GM12874 (cell line): Measurements from ENCODE around the gene ZFP14.

ENCODE experiments used
- TF ChIP-seq, protein P1 (sequence below): IDR thresholded peaks from 2 replicates; pipeline ENCODE4 v1.5.1; 2011; ENCODE audit warnings: low read depth, mild to moderate bottlenecking, control low read depth, low read length, moderate library complexity; ENCODE audit not compliant: insufficient read depth

The ZFP14 gene

GRCh38 chr19:36409841-36410240 is 30.8 kb upstream of the ZFP14 start:
- TF ChIP-seq, protein P1, sequence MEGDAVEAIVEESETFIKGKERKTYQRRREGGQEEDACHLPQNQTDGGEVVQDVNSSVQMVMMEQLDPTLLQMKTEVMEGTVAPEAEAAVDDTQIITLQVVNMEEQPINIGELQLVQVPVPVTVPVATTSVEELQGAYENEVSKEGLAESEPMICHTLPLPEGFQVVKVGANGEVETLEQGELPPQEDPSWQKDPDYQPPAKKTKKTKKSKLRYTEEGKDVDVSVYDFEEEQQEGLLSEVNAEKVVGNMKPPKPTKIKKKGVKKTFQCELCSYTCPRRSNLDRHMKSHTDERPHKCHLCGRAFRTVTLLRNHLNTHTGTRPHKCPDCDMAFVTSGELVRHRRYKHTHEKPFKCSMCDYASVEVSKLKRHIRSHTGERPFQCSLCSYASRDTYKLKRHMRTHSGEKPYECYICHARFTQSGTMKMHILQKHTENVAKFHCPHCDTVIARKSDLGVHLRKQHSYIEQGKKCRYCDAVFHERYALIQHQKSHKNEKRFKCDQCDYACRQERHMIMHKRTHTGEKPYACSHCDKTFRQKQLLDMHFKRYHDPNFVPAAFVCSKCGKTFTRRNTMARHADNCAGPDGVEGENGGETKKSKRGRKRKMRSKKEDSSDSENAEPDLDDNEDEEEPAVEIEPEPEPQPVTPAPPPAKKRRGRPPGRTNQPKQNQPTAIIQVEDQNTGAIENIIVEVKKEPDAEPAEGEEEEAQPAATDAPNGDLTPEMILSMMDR: no peak

- TF ChIP-seq, protein P1: no peak
These were observed 29.1 kb upstream of the ZFP14 start for GRCh38 chr19:36408101-36408500.

- TF ChIP-seq, protein P1: no peak
These were observed 25.5 kb upstream of the ZFP14 start for GRCh38 chr19:36404498-36404897.

DNA sequence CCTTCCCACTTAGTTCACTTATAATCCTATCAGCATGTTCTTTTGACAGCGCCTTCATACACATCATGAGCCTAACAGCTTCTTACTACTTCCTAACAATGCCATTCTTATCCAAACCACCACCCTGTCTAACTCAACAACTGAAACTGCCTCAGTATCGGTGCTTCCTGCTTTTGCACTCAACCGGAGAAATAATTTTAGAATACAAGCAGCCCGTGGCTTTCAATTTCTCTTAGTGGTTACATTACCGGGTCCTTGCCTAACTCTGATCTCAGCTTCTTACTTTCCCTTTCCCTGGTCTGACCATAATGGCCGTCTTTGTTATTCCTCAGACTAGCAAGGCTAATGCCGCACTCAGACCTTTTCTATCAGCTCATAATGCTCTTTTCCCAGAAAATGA is 22.5 kb upstream of the ZFP14 start:
- TF ChIP-seq, protein P1: no peak

GRCh38 chr19:36398571-36398970 is 19.6 kb upstream of the ZFP14 start:
- TF ChIP-seq, protein P1: no peak

DNA sequence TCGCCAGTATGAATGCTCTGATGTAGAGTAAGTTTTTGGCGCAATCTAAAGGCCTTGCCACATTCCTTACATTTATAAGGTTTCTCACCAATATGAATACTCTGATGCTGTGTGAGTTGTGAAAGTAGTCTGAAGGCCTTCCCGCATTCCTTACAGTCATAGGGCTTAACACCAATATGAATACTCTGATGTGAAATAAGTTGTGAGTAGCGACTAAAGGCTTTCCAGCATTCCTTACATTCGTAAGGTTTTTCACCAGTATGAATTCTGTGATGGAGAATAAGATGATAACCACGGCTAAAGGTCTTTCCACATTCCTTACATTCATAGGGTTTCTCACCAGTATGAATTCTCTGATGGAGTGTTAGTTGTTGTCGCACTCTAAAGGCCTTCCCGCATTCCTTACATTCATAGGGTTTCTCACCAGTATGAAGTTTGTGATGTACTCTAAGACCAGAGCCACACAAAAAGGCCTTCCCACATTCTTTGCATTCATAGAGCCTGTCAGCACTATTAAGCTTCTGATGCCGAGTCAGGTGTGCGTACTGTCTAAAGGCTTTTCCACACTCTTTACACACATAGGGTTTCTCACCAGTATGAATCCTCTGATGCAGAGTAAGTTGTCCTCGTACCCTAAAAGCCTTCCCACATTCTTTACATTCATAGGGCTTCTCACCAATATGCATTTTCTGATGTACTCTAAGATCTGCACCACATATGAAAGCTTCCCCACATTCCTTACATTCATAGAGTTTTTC is 14.1 kb upstream of the ZFP14 start:
- TF ChIP-seq, protein P1: no peak

GRCh38 chr19:36379510-36379819 is 464 bp upstream of the ZFP14 start:
- TF ChIP-seq, protein P1: no peak
